HG03439 (cell line): ENCODE results near the gene RCAN2.

Source experiments
- ATAC-seq: cut with Tn5 transposase; IDR thresholded peaks from one replicate; pipeline ENCODE4 v1.9.1; 2021; ENCODE audit warnings: mild to moderate bottlenecking, moderate library complexity; ENCODE audit not compliant: unreplicated experiment

RCAN2 gene

GRCh38 chr6:46491628-46492547, 639 bp upstream of the RCAN2 start:
- ATAC-seq = peak; percentile 53

- no peak for ATAC-seq
Measured at GRCh38 chr6:46490425-46491200, 636 bp downstream of the RCAN2 start.

GRCh38 chr6:46486181-46486580, 5.1 kb downstream of the RCAN2 start:
- no peak for ATAC-seq

- no peak for ATAC-seq
Measured at GRCh38 chr6:46484081-46484820, 7.0 kb downstream of the RCAN2 start.

- no peak for ATAC-seq
Measured at GRCh38 chr6:46476301-46476700, 14.9 kb downstream of the RCAN2 start.

GRCh38 chr6:46473881-46474280, 17.4 kb downstream of the RCAN2 start:
- no peak for ATAC-seq

GRCh38 chr6:46472243-46472642, 19.0 kb downstream of the RCAN2 start:
- ATAC-seq = no peak

GRCh38 chr6:46469021-46469420, 22.2 kb downstream of the RCAN2 start:
- no peak for ATAC-seq

GRCh38 chr6:46468403-46469010, 22.7 kb downstream of the RCAN2 start:
- ATAC-seq = no peak

GRCh38 chr6:46466570-46466969, 24.7 kb downstream of the RCAN2 start:
- no peak for ATAC-seq

GRCh38 chr6:46465294-46466165, 25.7 kb downstream of the RCAN2 start:
- no peak for ATAC-seq

GRCh38 chr6:46456297-46456696, 35.0 kb downstream of the RCAN2 start:
- ATAC-seq = no peak

GRCh38 chr6:46454691-46455090, 36.6 kb downstream of the RCAN2 start:
- ATAC-seq = no peak

GRCh38 chr6:46453741-46454316, 37.4 kb downstream of the RCAN2 start:
- no peak for ATAC-seq

GRCh38 chr6:46453216-46453615, 38.0 kb downstream of the RCAN2 start:
- no peak for ATAC-seq

GRCh38 chr6:46452312-46452917, 38.8 kb downstream of the RCAN2 start:
- no peak for ATAC-seq

- no peak for ATAC-seq
Measured at GRCh38 chr6:46451343-46451742, 39.9 kb downstream of the RCAN2 start.

- ATAC-seq = no peak
Measured at GRCh38 chr6:46444772-46445454, 46.3 kb downstream of the RCAN2 start.

GRCh38 chr6:46443623-46444022, 47.6 kb downstream of the RCAN2 start:
- no peak for ATAC-seq
